ENCODE measurements around the gene GNA14. TPM values are rescaled to one million over a fixed set of nuclear protein-coding genes. Genes with fewer than 3 reads are reported as not detected.

The GNA14 gene
- total RNA-seq, 2 experiments from 2014 or later: not detected

DNA sequence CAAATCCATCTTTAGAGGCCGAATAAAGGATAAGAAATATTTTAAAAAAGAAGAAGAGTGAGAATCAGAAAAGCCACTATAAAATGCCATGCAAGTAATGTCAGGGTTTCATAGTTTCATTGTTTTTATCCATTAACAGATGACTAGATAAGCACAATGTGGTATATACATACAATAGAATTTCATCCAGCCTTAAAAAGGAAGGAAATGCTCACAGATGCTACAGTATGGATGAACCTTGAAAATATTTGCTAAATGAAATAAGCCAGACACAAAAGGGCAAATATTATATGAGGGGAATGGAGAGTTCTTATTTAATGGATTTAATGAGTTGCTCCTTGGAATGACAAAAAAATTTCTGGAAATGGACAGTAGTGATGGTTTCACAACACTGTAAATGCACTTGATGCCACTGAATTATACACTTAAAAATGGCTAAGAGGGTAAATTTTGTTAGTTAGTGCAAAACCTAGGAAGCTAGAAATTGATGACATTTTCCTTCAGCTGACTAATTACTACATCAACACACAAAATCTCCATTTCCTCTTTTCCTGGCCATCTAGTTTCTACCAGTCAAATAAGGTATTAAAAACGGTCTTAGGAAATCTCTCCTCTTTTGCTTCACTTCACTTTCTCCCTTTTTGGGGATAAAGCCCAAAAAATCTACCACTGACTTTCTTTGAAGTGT, 86.6 kb downstream of the GNA14 start:
- Histone ChIP-seq H3K27me3 (ENCODE audit: control insufficient read depth in 1 of 2, insufficient read depth in 2 of 2, low read length in 2 of 2) (peaks cover 0 to 8% of the 10 kb centered on the region in 2 experiments), H3K36me3 (ENCODE audit: insufficient read depth, low read length) (no peaks in the 10 kb centered on the region), H3K9me3 (ENCODE audit: control insufficient read depth in 1 of 2, insufficient read depth in 1 of 2, low read length in 2 of 2) (no peaks in the 10 kb centered on the region), H3K4me1 (ENCODE audit: insufficient read depth, low read length) (no peaks in the 10 kb centered on the region), H3K27ac (ENCODE audit: low read depth in 1 of 2, low read length in 2 of 2) (no peak overlapping the region), H3K4me3 (ENCODE audit: low read length) (no peak overlapping the region)
- H3K27me3 Mint-ChIP-seq: peaks cover 4% of the 10 kb centered on the region
- ChIA-PET POLR2A (no interaction called here), CTCF (no interaction called here)
- intact Hi-C loops (cut with DNase I, micrococcal nuclease): loop anchor here in 1 of 2 experiments (10.0 kb wide), 1 partner anchor 473 kb away; the partner anchor contains the start of gene GNAQ
- ATAC-seq (ENCODE audit: poor library complexity) (no peak), DNase-seq (peak in 1 of 14 experiments; percentile 4)
- TF ChIP-seq, protein P1, sequence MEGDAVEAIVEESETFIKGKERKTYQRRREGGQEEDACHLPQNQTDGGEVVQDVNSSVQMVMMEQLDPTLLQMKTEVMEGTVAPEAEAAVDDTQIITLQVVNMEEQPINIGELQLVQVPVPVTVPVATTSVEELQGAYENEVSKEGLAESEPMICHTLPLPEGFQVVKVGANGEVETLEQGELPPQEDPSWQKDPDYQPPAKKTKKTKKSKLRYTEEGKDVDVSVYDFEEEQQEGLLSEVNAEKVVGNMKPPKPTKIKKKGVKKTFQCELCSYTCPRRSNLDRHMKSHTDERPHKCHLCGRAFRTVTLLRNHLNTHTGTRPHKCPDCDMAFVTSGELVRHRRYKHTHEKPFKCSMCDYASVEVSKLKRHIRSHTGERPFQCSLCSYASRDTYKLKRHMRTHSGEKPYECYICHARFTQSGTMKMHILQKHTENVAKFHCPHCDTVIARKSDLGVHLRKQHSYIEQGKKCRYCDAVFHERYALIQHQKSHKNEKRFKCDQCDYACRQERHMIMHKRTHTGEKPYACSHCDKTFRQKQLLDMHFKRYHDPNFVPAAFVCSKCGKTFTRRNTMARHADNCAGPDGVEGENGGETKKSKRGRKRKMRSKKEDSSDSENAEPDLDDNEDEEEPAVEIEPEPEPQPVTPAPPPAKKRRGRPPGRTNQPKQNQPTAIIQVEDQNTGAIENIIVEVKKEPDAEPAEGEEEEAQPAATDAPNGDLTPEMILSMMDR (IDR thresholded peaks at IDR 0.05): no peak
- H3K9me3 Mint-ChIP-seq: no peaks in the 10 kb centered on the region
- no peak overlapping the region for H3K27ac Mint-ChIP-seq
- H3K4me1 Mint-ChIP-seq (ENCODE audit: low read depth): no peaks in the 10 kb centered on the region
- no peaks in the 10 kb centered on the region for H3K36me3 Mint-ChIP-seq (ENCODE audit: low read depth)
- H3K4me3 Mint-ChIP-seq: no peak overlapping the region

DNA sequence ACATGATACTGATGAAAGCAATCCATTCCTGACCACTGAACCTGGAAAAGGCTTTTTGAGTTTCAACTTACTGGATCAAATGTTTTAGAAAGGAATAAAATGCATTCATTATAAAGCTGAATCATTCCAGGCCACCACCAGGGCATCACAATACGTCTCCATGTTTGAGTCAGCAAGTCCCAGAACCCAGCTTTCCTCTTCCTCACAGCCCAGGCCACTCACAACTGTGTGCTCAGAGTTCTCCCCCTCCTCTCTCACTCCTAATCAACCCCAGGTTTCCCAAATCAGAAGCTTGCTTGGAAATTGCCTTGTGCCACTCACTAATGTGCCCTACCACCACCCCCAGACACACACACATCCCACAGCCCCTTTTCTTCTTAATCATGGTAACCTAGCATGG, 91.7 kb downstream of the GNA14 start:
- TF ChIP-seq, protein P1 (IDR thresholded peaks at IDR 0.05): no peak
- H3K9me3 Mint-ChIP-seq: no peaks in the 10 kb centered on the region
- H3K36me3 Mint-ChIP-seq (ENCODE audit: low read depth): no peaks in the 10 kb centered on the region
- H3K27ac ChIP-seq (ENCODE audit: low read depth in 1 of 2, low read length in 2 of 2): no peak overlapping the region
- ChIA-PET POLR2A (no interaction called here), CTCF (no interaction called here)
- no peaks in the 10 kb centered on the region for H3K9me3 ChIP-seq (ENCODE audit: control insufficient read depth in 1 of 2, insufficient read depth in 1 of 2, low read length in 2 of 2)
- no peaks in the 10 kb centered on the region for H3K4me1 Mint-ChIP-seq (ENCODE audit: low read depth)
- H3K36me3 ChIP-seq (ENCODE audit: insufficient read depth, low read length): no peaks in the 10 kb centered on the region
- H3K4me3 Mint-ChIP-seq: no peak overlapping the region
- ATAC-seq (ENCODE audit: poor library complexity) (no peak), DNase-seq (no peak)
- H3K27ac Mint-ChIP-seq: no peak overlapping the region
- H3K27me3 Mint-ChIP-seq: no peaks in the 10 kb centered on the region
- intact Hi-C loops (cut with DNase I, micrococcal nuclease): no loop called here
- H3K27me3 ChIP-seq (ENCODE audit: control insufficient read depth in 1 of 2, insufficient read depth in 2 of 2, low read length in 2 of 2): no peaks in the 10 kb centered on the region
- H3K4me3 ChIP-seq (ENCODE audit: low read length): no peak overlapping the region
- H3K4me1 ChIP-seq (ENCODE audit: insufficient read depth, low read length): no peaks in the 10 kb centered on the region

DNA sequence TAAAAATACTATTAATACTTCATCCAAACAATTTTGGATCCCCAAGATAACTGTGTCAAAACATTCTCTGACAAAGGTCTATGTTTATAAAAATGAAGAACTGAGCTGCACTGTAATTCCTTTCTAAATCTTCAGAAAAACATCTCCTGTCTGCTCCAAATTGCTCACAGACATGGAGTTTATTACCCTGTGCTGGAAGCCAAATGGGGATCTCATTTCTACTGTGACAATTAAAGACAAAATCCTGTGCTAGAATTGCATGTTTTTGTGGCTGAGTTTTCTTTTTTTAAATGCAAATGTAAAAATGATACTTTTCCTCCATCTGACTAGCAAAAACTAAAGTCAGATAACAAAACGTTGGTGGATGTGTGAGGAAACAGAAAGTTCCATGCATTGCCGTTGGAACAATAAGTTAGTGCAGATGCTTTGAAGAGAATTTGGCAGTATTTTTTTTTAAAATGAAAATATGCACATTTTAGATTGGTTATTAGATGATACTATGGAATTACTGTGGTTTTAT, 93.5 kb downstream of the GNA14 start:
- intact Hi-C loops (cut with DNase I, micrococcal nuclease): no loop called here
- Histone ChIP-seq H3K4me3 (ENCODE audit: low read length) (no peak overlapping the region), H3K4me1 (ENCODE audit: insufficient read depth, low read length) (no peaks in the 10 kb centered on the region), H3K36me3 (ENCODE audit: insufficient read depth, low read length) (no peaks in the 10 kb centered on the region), H3K27me3 (ENCODE audit: control insufficient read depth in 1 of 2, insufficient read depth in 2 of 2, low read length in 2 of 2) (no peaks in the 10 kb centered on the region), H3K9me3 (ENCODE audit: control insufficient read depth in 1 of 2, insufficient read depth in 1 of 2, low read length in 2 of 2) (no peaks in the 10 kb centered on the region), H3K27ac (ENCODE audit: low read depth in 1 of 2, low read length in 2 of 2) (no peak overlapping the region)
- TF ChIP-seq, protein P1 (IDR thresholded peaks at IDR 0.05): no peak
- ChIA-PET CTCF (no interaction called here), POLR2A (no interaction called here)
- no peaks in the 10 kb centered on the region for H3K4me1 Mint-ChIP-seq (ENCODE audit: low read depth)
- no peak for DNase-seq
- H3K36me3 Mint-ChIP-seq (ENCODE audit: low read depth): no peaks in the 10 kb centered on the region
- H3K4me3 Mint-ChIP-seq: no peak overlapping the region
- no peak overlapping the region for H3K27ac Mint-ChIP-seq
- ATAC-seq (ENCODE audit: poor library complexity): no peak
- H3K27me3 Mint-ChIP-seq: no peaks in the 10 kb centered on the region
- H3K9me3 Mint-ChIP-seq: no peaks in the 10 kb centered on the region

All from CD4-positive, alpha-beta T cell (primary cell).